ENCODE results near the gene CLDN6.
"Not testable (repeated sequence)": the region's sequence is repeated elsewhere in the genome, so short reads cannot be mapped to it uniquely, and the experiment has no call there.

The CLDN6 gene

GRCh38 chr16:3017794-3018506, at the start of gene CLDN6:
Gene CLDN6, minus strand, starts transcription at chr16:3018183. Its CDS starts 2,162 bp downstream, at chr16:3016021.
- in situ Hi-C loops (cut with MboI; ENCODE audit: low sequenced_read_pairs) = no loop called here

- in situ Hi-C loops (cut with MboI; ENCODE audit: low sequenced_read_pairs) = no loop called here
These were observed 48.4 kb upstream of the CLDN6 start for GRCh38 chr16:3066440-3066748.

- in situ Hi-C loops (cut with MboI; ENCODE audit: low sequenced_read_pairs) = no loop called here
These were observed 47.9 kb upstream of the CLDN6 start for GRCh38 chr16:3065742-3066439.

GRCh38 chr16:3065069-3065741, 47.2 kb upstream of the CLDN6 start, which contains the start of gene IL32:
Gene IL32, plus strand, starts transcription at chr16:3065640. Its CDS starts 172 bp downstream, at chr16:3065812.
- in situ Hi-C loops (cut with MboI; ENCODE audit: low sequenced_read_pairs) = no loop called here

GRCh38 chr16:3063625-3064386, 45.8 kb upstream of the CLDN6 start:
- in situ Hi-C loops (cut with MboI; ENCODE audit: low sequenced_read_pairs) = no loop called here

GRCh38 chr16:3062553-3062952, 44.6 kb upstream of the CLDN6 start:
- in situ Hi-C loops (cut with MboI; ENCODE audit: low sequenced_read_pairs) = no loop called here

- in situ Hi-C loops (cut with MboI; ENCODE audit: low sequenced_read_pairs) = no loop called here
These were observed 42.5 kb upstream of the CLDN6 start for GRCh38 chr16:3060339-3061127.

GRCh38 chr16:3059723-3060242, 41.8 kb upstream of the CLDN6 start:
- in situ Hi-C loops (cut with MboI; ENCODE audit: low sequenced_read_pairs) = no loop called here

- in situ Hi-C loops (cut with MboI; ENCODE audit: low sequenced_read_pairs) = no loop called here
These were observed 41.2 kb upstream of the CLDN6 start for GRCh38 chr16:3059041-3059722.

GRCh38 chr16:3058139-3059030, 40.4 kb upstream of the CLDN6 start:
- in situ Hi-C loops (cut with MboI; ENCODE audit: low sequenced_read_pairs) = no loop called here

- in situ Hi-C loops (cut with MboI; ENCODE audit: low sequenced_read_pairs) = no loop called here
These were observed 39.5 kb upstream of the CLDN6 start for GRCh38 chr16:3057181-3058138.

- in situ Hi-C loops (cut with MboI; ENCODE audit: low sequenced_read_pairs) = no loop called here
These were observed 38.6 kb upstream of the CLDN6 start for GRCh38 chr16:3056336-3057180.

GRCh38 chr16:3055734-3056115, 37.7 kb upstream of the CLDN6 start:
- in situ Hi-C loops (cut with MboI; ENCODE audit: low sequenced_read_pairs) = not testable (repeated sequence)

- in situ Hi-C loops (cut with MboI; ENCODE audit: low sequenced_read_pairs) = no loop called here
These were observed 37.2 kb upstream of the CLDN6 start for GRCh38 chr16:3054965-3055733.

GRCh38 chr16:3053330-3053710, 35.3 kb upstream of the CLDN6 start:
- in situ Hi-C loops (cut with MboI; ENCODE audit: low sequenced_read_pairs) = not testable (repeated sequence)

All from HL-60/S4 treated with phorbol 12-myristate 13-acetate at 8.2 ng/mL for 4 days and 3 days (cell line).